GM19035 (cell line): ENCODE results near the gene WDR5B.
"Not testable (repeated sequence)": the region's sequence is repeated elsewhere in the genome, so short reads cannot be mapped to it uniquely, and the experiment has no call there.

ENCODE experiments used
- ATAC-seq: cut with Tn5 transposase; IDR thresholded peaks from one replicate; pipeline ENCODE4 v1.9.1; 2021; ENCODE audit not compliant: unreplicated experiment

WDR5B gene

GRCh38 chr3:122374034-122374433 is 41.8 kb downstream of the WDR5B start:
- ATAC-seq, result no peak

DNA sequence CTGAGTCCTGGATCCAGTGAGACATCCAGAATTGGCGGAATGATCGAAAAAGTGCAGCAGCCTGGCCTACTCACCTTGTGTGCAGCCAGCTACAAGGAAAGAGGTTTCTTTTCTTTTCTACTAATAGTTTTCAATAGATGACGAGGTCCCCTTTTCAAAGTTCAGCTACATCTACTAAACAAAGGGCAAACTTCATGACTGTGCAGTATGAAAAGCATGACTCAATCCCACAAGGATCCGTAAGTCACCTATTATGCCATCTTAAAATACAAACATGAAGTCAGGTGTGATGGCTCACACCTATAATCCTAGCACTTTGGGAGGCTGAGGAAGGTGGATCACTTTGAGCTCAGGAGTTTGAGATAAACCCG is 49.5 kb downstream of the WDR5B start:
- ATAC-seq, result no peak

GRCh38 chr3:122365582-122366378 is 50.1 kb downstream of the WDR5B start:
- not testable (repeated sequence) for ATAC-seq

DNA sequence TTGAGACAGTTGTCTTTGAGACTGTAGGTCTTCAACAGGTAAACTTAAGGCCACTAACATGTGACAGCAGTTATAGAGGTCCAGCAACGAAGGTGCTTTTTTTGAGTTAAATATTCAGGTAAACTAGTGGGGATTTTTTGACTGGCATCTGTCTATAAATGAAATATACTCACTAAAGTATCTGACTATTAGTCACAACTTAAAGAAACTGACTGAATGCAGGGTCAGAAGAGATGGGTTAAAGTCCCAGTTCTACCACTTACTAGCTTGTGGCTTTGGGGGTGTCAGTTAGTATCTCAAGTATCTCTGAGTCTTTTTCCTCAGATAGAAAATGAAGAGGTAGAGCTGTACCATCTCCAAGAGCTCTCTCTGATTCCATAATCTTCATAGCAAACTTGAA is 50.8 kb downstream of the WDR5B start:
- ATAC-seq, result no peak

DNA sequence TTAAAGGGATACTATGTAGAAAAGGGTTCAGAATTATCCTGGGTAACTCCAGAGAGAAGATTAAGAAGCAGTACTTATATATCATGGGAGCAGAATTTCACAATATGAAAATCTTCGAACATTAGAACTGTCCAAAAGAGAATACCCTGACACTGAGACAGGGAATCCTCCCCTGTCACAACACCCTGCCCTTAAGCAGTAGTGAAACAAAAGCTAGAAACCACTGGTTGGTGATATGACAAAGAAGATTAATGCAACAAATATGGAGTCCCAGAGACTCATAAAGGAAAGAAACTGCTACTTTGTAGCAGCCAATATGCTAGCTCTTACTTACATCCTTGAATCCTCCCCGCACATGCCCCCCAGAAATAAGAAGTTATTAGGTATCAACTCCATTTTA is 51.4 kb downstream of the WDR5B start:
- ATAC-seq, result no peak
